Daoy (cell line): ENCODE data around the gene HNRNPL. TPM values are rescaled to one million over a fixed set of nuclear protein-coding genes. Genes with fewer than 3 reads are reported as not detected.
A peak's percentile ranks its signal among the peaks of the same experiment; 100 is the strongest.
"Not testable (repeated sequence)": the region's sequence is repeated elsewhere in the genome, so short reads cannot be mapped to it uniquely, and the experiment has no call there.

Source experiments
- DNase-seq: peaks from one replicate; pipeline ENCODE4 v3.0.0-alpha.2; 2015; ENCODE audit warnings: low read depth
- total RNA-seq: library from RNA; depleted of rRNA; stranded (reverse); fragments of >200 nt; shearing (Covaris generic); gene quantifications from 2 replicates; pipeline ENCODE4 v1.2.3, GENCODE V29; 2014; rRNA removed

Gene HNRNPL
- total RNA-seq, 1 experiment from 2014 or later, result 361 TPM

DNA sequence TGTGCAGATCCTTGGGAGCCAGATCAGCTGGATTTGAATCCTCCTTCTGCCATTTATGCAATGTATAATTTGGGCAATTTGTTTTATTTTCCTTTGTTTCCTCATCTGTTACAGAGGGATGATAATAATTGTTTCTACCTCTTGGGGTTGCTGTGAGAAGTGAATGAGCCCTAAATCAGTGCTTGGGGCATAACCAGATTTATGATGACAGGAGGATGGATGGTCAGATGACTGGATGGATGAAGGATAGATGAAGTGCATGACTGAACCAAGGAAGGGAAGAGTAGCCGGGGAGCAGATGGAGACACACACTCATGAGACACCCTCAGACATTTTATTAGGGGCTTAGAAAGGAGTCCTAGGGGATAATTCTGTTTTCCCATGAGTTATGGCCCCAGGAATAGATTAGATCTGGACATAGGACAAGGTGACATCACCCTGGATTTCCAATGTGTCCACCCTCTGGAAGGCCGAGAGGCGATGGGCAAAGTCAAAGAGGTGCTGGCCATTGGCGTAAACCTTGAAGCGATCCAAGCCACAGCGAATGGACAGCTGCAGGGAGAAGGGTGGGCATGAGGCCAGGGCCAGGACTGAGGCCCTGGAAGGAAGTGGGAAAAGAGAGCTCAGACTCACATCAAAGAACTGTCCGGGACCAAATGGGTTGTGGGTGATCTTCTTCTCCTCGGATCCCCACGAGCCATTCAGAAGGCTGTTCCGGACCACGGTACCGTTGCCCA is 48.3 kb downstream of the HNRNPL start:
- DNase-seq, result no peak

DNA sequence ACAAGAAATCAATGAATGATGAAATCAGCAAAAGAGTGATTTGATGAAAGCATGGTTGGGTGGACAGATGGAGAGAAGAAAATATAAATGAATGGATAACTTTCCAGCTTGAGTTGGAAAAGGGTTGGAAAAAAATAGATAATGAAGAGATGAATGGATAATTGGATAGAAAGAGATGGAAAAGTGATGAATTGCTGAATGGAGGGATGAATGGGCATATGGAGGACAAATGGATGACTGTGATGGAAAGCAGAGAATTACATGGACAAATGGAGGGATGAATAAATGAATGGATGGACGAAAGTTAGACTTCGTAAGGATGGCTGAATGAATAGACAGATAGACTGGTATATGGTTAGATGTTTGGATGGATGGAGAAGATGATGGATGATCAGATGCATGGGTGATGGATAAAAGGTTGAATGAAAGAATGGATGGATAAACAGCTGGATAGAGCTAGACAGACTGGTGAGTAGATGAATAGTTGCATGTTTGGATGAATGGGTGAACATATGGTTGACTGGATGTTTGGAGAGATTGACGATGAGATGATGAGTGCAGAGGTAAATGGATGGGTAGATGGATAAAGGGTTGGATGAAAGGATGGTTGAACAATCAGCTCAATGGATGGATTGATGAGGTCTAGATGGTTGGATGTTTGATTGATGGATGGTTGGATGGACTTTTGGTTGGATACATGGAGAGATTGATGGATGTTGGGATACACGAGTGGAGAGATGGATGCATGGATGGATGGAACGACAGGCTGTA is 49.0 kb downstream of the HNRNPL start:
- DNase-seq, result no peak

DNA sequence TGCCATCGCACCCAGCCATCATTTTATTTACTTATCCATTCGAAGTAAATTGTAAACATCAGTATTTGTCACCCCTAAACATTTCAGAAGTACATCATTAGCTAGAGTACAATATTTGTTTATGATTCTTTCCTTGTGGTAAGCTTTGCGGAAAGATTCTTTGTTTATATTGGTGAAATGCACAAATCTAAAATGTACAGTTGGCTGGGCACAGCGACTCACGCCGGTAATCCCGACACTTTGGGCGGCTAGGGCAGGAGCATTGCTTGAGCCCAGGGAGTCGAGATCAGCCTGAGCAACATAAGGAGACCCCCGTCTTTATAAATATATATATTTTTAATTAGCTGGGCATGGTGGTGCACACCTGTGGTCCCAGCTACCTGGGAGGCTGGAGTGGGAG is 50.7 kb downstream of the HNRNPL start:
- no peak for DNase-seq

DNA sequence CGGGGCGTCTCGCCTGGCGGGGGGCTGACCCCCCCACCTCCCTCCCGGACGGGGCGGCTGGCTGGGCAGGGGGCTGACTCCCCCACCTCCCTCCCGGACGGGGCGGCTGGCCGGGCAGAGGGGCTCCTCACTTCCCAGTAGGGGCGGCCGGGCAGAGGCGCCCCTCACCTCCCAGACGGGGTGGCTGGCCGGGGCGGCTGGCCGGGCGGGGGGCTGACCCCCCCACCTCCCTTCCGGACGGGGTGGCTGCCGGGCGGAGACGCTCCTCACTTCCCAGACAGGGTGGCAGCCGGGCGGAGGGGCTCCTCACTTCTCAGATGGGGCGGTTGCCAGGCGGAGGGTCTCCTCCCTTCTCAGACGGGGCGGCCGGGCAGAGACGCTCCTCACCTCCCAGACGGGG is 52.0 kb downstream of the HNRNPL start:
- DNase-seq, result not testable (repeated sequence)

DNA sequence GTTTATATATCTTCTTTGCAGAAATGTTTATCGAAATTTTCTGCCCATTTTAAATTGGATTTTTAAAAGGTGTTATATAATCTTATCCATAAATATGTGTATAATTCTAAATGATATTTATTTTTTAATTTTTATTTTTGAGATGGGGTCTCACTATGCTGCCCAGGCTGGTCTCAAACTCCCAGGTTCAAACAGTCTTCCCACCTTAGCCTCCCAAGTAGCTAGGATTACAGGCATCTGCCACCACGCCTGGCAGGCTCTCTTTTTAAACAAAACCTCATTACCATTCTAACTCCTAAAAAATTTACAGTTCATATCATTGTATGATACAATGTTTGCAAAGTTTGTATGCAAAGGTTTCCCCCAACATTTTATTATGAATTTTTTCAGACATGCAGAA is 53.6 kb downstream of the HNRNPL start:
- no peak for DNase-seq

DNA sequence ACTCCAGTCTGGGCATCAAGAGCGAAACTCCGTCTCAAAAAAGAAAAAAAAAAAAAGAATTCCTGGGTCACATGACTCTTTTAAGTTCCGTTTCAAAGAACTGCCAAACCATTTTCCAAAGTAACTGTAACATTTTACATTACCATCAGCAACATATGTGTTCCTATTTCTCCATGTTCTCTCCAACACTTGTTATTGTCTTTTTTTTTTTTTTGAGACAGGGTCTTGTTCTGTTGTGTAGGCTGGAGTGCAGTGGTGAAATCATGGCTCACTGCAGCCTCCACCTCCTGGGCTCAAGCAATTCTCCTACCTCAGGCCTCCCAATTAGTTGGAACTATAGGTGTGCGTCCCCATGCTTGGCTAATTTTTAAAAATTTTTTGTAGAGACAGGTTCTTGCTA is 54.2 kb downstream of the HNRNPL start:
- no peak for DNase-seq

DNA sequence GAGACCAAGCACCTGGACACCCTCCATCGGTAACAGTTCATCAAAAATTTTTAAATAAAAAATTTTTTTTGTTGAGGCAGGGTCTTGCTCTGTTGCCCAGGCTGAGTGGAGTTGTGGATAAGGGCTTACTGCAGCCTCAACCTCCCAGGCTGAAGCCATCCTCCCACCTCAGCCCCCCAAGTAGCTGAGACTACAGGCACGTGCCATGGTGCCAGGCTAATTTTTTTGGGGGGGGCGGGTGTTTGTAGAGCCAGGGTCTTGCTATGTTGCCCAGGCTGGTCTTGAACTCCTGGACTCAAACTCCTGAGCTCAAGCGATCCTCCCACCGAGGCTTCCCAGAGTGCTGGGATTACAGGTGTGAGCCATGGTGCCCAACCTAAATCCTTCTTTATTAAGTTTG is 56.1 kb downstream of the HNRNPL start:
- DNase-seq, result no peak

DNA sequence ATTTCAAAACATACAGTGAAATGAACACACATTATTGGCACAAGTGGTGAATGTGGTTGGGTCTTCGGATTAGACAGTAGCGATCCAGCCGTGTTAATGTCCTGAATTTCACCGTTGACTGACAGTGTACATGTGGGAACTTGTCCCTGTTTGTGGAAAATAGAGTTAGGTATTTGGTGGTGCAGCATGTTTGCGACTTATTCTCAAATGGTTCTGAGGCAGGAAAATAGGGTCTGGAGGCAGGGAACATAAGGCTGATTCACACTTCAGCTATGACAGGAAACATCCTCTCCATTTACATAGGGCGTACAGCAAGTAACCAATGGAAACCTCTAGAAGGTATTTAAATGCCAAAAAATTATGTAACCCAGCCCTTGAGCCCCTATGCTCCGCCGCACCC is 56.6 kb downstream of the HNRNPL start:
- DNase-seq, result peak; percentile 41

DNA sequence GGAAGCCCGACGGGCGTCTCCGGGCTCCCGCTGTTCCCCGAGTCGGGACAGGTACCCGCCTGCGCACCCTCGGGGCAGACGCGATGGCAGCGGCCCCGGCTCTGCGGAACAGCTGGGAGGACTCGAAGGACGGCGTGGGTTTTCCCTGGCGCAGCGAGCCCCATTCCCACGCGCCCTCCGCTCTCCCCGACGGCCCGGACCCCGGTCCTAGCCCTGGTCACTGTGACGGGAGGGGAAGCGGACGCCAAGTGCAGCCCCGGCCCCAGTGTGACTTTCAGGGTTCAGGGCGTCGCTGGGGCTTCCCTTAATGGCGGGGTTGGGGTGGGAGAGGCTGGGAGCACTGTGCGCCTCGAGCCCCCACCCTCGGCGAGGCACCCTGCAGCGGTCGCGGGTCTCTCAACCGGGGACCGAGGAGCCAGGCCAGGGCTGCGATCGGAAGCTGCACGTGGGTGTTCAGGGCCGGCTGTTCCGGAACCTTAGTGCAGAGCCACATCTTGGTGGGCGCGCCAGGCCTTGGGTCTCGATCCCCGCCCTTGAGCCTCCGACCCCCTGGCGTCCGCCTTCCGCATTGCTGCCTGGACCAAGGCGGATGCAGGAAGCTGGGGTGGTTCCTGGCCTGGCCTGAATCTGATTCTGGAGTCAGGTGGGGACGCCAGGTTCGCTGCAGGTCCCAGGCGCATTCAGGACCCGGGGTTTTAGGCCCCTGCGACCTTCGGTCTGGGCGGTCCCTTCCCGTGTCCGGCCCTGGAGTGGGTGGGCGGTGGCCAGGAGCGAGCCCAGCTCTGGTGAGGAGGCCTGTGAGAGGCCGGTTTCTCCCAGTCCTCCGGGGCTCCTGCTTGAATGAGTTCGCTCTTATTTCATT is 57.3 kb downstream of the HNRNPL start:
- DNase-seq, result no peak

DNA sequence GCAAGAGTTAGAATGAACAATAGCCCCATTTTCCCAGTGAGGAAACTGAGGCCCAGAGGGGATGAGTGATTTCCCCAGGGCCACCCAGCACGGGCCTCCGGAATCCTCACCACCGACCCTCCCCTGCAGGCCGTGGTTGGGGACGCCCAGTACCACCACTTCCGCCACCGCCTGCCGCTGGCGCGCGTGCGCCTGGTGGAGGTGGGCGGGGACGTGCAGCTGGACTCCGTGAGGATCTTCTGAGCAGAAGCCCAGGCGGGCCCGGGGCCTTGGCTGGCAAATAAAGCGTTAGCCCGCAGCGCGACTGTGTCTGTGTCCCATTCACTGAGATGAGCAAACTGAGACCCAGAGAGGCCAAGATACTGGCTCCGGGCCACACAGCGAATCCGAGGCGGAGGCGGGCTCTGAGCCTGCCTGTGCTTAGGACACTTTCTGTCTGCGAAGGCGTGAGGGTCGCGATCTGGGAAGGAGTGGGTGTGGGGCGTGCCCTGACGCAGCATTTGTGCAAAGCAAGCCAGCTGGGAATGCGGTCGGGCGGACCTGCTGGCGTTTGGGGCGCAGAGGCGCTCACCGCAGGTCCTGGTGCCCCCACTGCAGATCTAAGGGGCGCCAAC is 58.2 kb downstream of the HNRNPL start:
- not testable (repeated sequence) for DNase-seq

DNA sequence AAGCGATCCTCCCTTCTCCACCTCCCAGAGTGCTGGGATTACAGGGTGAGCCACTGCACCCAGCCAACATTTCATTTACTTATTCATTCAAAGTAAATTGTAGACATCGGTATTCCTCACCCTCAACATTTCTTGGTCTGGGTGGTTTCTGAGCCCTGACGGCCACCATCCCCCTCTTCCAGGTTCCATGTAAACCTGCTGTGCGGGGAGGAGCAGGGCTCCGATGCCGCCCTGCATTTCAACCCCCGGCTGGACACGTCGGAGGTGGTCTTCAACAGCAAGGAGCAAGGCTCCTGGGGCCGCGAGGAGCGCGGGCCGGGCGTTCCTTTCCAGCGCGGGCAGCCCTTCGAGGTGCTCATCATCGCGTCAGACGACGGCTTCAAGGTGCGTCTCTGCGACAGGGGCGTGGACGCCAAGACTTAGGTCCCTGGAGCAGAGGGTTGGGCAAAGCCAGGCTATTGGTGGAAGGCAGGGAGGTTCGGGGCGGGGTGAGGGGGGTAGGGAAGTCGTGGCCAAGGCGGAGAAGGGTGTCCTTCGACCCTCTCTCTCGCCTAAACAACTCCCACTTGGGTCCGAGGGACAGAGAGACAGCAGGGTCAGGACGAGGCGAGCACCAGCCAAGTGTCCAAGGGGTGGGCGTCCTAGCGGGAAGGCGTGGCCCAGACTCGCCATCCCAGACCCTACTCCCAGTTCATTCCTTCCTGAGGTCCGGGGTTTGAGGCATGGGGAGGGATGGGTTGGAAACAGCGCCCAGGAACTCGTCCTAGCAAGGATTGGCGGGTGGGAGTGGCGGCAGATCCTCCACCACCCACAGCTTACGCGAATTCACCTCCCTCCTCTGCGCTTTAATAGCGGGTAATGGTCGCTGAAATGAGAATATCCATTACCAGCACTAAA is 59.0 kb downstream of the HNRNPL start:
- DNase-seq, result not testable (repeated sequence)

DNA sequence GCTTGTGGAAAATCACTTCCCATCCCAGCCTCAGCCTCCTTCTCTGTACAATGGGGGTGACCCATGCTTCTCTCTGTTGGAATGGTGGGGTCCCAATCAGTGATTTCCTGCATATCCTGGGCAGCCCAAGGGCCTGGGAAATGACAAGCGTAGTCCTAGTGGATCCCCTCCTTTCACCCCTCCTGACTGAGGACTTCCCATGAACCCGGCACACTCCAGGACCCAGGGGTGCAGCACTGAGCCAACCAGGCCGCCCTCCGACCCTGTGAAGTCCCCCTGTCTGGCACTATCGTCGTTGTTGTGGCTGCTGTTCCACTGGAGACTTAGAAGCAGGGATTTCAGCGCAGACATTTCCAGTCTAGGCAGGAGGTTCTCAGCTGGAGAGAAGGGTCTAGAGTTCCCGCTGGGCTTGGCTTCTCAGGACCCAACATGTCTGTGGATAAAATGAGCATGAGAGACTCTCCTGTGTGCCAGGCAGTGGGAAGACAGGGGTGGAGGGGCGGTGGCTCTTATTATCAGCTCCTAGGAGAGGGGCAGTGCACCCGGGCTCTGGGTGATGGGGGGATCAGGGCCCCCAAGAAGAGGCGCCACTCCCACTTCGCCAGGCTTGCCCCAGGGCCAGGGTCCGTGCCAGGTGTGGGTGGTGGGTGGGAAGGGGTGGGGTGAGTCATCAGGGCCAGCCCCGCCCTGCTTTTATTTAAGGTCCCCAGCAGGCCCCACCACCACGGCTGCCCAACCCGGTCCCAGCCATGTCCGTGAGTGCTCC is 61.1 kb downstream of the HNRNPL start, which contains the start of gene LGALS7B:
TSS of gene LGALS7B (plus strand) at position 723 of the 766 bp plus-strand sequence. CDS start at position 750, 27 bp downstream.
- DNase-seq, result no peak

DNA sequence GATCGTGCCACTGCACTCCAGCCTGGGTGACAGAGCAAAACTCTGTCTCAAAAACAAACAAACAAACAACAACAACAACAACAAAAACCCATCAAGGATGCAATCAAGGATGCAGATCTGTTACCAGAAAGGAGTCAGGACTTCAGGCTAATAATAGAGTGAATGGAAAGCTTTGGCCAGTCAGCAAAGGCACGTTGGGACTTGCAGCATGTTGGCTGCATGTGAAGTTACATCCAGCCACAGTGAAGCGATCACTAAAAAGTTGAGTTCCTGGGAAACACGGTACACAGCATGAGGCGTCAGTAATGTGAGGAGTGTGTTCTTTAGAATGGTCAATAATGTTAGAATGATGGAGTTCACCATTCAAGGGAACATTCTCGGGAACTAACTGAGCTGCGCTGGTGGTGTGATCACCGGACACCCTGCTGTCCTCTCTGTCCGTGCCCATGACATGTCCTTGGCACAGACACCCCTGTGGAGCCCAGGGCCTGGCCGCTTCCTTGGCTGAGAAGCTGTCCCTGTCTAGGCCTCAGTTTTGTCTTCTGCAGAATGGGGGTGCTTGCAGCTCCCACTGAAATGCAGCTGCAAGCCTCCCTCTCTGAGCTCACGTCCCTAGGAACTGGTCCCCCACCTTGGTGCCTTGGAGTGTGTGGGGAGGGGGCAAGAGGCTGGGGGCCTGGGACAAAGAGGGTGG is 63.1 kb downstream of the HNRNPL start:
- no peak for DNase-seq

Other genes starting within 250 kb of the HNRNPL start
- gene MAP4K1, start 232.0 kb downstream of the HNRNPL start, total RNA-seq, result 0.11 TPM in 1 of 2 replicates, not detected in the other
- 853 and 886 TPM in 2 replicates for gene EIF3K, start 230.8 kb downstream of the HNRNPL start, total RNA-seq
- gene ACTN4, start 202.3 kb downstream of the HNRNPL start, total RNA-seq, result 124 and 199 TPM in 2 replicates
- gene CAPN12, start 105.5 kb downstream of the HNRNPL start, total RNA-seq, result not detected in 2 replicates
- not detected in 2 replicates for gene LGALS7, start 76.5 kb downstream of the HNRNPL start, total RNA-seq
- not detected in 2 replicates for gene LGALS7B, start 60.8 kb downstream of the HNRNPL start, total RNA-seq
- not detected in 2 replicates for gene LGALS4, start 37.0 kb downstream of the HNRNPL start, total RNA-seq
- 23.8 and 24.5 TPM in 2 replicates for gene ECH1, start 18.2 kb downstream of the HNRNPL start, total RNA-seq
- 2.8 and 2.9 TPM in 2 replicates for gene RINL, start 28.3 kb upstream of the HNRNPL start, total RNA-seq
- 21.8 and 26.6 TPM in 2 replicates for gene SIRT2, start 49.6 kb upstream of the HNRNPL start, total RNA-seq
- 45.8 and 62.5 TPM in 2 replicates for gene NFKBIB, start 50.0 kb upstream of the HNRNPL start, total RNA-seq
- not detected in 2 replicates for gene CCER2, start 62.2 kb upstream of the HNRNPL start, total RNA-seq
- gene SARS2, start 80.8 kb upstream of the HNRNPL start, total RNA-seq, result 39.1 and 45.1 TPM in 2 replicates
- 60.5 and 102 TPM in 2 replicates for gene MRPS12, start 81.0 kb upstream of the HNRNPL start, total RNA-seq
- gene FBXO17, start 125.8 kb upstream of the HNRNPL start, total RNA-seq, result 12.6 and 36.9 TPM in 2 replicates
- 2.6 and 22.7 TPM in 2 replicates for gene FBXO27, start 182.6 kb upstream of the HNRNPL start, total RNA-seq
- 0.57 TPM in 1 of 2 replicates, not detected in the other for gene ACP7, start 234.4 kb upstream of the HNRNPL start, total RNA-seq